NCI-H187 treated with DMSO at 0.1 percent for 48 hours (cell line): ENCODE measurements around the gene SLC5A2.
"Not testable (repeated sequence)": the region's sequence is repeated elsewhere in the genome, so short reads cannot be mapped to it uniquely, and the experiment has no call there.

Experiments used
- DNase-seq: peaks from one replicate; lab custom pipeline; 2025; lab: John Stamatoyannopoulos, UW

Gene SLC5A2

DNA sequence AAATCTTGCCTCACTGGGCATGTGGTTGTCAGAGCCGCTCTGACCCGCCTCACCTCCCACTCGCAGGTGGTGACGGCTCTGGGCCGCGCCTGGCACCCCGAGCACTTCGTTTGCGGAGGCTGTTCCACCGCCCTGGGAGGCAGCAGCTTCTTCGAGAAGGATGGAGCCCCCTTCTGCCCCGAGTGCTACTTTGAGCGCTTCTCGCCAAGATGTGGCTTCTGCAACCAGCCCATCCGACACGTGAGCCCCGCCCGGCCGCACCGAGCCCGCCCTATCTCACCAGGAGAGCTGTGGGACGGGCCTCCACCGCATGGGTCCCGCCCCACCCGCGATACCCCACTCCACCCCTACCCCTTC lies 7.0 kb upstream of the SLC5A2 start:
- no peak for DNase-seq

DNA sequence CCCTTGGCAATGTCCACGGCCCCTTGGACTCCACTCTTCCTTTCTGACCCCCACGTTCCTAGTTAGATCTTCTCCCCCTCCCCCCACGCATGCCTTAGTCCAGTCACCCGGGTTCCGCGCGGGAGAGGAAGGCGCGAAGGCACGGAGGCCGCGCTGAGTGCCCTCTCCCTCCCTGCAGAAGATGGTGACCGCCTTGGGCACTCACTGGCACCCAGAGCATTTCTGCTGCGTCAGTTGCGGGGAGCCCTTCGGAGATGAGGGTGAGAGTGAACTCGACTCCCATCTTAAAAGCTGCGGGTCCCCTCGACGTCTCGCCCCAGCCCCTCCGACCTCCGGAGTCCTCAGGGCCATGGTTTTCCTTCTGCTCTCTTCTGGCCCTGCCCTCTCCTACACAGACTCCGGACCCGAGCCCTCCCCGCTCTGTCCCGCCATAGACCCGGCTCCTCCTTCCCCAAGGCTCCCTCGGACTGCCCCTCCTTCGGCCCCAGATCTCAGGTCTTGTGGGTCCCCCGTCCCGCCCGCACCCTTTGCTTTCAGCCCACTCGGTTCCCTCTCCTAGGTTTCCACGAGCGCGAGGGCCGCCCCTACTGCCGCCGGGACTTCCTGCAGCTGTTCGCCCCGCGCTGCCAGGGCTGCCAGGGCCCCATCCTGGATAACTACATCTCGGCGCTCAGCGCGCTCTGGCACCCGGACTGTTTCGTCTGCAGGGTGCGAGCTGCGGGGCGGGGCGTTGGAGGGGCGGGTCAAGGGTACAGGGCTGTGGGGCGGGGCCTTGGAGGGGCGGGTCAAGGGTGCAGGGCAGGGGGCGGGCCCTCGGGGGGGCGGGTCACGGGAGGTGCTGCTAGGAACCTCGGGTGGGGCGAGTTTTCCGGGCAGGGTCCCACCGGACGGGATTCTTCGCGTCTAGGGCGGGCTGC lies 6.4 kb upstream of the SLC5A2 start:
- DNase-seq: no peak

DNA sequence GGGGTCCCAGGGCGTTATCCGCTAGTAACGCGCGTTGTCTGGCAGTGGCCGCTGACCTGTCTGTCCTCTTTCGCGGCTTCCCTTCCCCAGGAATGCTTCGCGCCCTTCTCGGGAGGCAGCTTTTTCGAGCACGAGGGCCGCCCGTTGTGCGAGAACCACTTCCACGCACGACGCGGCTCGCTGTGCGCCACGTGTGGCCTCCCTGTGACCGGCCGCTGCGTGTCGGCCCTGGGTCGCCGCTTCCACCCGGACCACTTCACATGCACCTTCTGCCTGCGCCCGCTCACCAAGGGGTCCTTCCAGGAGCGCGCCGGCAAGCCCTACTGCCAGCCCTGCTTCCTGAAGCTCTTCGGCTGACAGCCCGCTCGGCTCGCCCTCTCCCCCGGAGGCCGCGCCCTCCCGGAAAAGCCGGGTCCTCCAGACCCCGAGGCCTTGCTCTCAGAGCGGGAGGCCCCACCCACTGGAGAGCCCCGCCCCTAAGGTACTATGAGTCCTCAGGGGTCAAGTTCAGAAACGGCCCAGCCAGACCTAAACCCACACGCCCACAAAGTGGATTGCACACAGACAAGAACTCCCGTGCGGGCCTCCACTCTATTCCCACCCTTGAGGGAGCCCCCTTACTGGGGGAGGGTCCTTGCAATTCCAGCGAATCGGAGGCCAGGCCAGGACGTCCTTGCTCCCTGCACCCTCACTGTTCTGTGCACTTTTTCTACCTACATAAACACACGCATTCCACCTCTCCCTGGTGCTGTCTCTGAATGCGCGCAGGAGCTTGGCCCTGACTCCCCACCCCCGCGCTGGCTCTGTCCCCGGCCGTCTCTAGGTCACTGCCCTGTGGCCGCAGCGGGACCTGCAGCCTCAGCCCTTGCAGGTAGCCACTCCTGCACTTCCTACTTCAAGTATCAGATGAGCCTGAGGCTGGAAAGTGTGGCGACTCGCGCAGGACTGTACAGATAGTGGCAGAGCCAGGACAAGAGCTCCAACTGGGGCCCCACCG lies 5.4 kb upstream of the SLC5A2 start:
- no peak for DNase-seq

DNA sequence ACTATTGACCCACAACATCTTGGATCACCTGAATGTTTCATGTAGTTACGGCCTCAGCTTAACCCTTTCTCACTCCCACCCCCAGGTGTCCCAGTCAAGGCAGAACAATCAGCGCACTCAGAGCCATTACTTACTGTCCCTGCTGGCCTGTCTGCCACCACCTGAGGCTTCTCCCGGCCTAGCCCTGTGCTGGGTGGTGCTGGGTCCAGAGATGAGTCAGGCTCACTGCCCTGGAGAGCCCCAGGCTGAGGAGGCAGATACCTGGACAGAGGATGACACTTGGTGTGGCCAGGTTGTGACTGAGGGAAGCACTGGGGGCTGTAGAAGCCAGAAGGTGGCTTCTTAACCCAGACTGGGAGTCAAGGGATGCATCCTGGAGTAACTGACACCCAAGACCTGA lies 4.0 kb upstream of the SLC5A2 start:
- DNase-seq: no peak

DNA sequence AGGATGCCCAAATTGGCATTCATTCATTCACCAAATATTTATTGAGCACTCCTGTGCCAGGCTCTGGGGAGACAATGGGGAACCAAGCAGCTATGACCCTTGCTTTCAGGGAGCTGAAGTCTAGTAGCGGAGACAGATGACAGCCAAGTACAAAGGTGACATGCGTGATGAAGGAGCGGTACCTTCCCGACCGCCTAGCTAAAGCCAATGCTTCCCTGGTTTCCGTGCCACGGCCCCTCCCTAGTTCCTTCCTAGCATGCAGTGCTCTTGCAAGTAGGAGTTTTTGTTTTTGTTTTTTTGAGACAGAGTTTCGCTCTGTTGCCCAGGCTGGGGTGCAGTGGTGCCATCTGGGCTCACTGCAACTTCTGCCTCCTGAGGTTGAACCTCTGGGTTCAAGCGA lies 3.2 kb upstream of the SLC5A2 start:
- no peak for DNase-seq

DNA sequence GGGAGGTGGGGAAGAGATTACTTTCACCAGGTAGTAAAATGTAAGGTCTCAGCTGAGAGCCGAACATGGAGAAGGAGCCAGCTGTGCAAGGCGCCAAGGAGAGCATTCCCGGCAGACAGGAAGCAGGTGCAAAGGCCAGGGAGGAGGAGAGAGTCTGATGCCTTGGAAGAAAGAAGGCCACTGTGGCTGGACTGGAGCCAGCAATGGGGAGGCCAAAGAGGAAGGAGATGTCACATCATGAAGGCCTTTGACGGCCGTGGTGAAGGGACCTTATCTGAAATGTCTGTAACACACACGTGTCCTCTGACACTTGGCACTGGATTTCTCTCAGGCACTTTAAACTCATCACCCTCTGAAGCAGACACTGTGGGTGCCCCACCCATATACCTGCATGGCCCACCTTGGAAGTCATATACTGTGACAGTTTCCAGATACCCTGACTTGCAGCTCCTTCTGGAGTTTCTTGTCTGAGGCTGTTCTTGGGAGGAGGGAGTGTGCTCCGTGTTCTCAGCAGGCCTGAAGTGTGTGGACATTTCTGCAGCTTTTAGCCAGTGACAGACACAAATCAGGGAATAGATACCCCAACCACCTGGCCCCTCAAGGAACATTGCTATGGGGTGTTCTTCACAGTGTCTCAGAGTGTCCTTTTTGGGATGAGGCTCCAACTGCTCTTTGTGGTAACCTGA lies 1.9 kb upstream of the SLC5A2 start:
- DNase-seq: no peak

DNA sequence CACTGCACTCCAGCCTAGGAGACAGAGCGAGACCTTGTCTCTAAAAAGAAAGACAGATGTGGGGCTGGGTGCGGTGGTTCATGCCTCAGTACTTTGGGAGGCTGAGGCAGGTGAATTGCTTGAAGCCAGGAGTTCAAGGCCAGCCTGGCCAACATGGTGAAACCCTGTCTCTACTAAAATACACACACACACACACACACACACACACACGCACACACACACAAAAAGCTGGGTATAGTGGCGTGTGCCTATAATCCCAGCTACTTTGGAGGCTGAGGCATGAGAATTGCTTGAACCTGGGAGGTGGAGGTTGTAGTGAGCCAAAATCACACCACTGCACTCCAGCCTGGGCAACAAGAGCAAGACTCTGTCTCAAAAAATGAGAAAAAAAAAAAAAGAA lies 1.1 kb downstream of the SLC5A2 start:
- DNase-seq: not testable (repeated sequence)

DNA sequence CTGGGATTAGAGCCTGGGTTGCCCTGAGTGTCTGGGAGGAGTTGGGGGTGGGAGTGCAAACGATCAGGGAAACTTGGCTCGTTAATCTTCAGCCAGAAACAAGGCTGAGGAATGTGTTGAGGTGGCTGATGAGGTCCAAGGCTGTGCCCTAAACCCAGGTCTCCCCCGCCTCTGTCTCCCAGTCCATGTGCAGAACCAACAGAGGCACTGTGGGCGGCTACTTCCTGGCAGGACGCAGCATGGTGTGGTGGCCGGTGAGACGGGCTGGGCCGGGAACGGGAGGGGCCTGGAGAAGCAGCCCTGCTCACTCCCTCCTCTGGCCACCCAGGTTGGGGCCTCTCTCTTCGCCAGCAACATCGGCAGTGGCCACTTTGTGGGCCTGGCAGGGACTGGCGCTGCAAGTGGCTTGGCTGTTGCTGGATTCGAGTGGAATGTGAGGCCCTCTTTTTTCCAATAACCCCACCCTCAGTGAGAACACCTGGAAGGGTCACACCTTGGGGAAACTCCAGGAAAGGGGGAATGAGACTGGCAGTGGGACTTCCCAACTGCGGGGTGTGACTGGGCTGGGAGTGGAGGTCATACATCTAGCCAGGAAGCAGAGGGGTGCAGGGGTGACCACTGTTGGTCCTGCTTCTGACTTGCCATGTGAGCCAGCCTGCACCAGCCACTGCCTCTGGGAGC lies 1.7 kb downstream of the SLC5A2 start:
- DNase-seq: no peak

DNA sequence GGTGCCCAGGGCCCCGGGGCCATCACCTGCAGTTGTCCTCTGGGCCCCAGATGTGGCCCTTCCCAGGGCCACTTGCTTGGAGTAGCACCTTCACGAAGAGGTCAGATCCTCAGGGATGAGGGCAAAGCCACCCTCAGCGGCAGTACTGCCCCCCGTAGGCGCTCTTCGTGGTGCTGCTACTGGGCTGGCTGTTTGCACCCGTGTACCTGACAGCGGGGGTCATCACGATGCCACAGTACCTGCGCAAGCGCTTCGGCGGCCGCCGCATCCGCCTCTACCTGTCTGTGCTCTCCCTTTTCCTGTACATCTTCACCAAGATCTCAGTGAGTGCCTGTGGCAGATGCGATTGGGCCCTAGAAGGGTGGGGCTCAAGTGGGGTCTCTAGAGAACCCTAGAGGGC lies 2.6 kb downstream of the SLC5A2 start:
- DNase-seq: no peak

DNA sequence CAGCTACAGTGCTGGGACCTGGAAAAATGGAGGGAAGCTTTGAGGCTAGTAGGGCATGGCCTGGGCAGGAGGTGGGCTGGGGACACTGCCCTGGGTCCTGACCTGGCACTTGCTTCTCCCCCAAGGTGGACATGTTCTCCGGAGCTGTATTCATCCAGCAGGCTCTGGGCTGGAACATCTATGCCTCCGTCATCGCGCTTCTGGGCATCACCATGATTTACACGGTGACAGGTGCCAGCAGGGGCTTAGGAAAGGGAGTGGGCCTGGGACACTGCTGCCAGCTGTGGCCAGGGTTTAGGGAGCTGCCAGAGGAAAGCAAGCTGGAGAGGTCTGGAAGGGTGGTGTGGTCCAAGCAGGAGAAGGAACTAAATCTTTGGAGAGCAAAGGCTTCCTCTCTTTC lies 3.1 kb downstream of the SLC5A2 start:
- DNase-seq: no peak

DNA sequence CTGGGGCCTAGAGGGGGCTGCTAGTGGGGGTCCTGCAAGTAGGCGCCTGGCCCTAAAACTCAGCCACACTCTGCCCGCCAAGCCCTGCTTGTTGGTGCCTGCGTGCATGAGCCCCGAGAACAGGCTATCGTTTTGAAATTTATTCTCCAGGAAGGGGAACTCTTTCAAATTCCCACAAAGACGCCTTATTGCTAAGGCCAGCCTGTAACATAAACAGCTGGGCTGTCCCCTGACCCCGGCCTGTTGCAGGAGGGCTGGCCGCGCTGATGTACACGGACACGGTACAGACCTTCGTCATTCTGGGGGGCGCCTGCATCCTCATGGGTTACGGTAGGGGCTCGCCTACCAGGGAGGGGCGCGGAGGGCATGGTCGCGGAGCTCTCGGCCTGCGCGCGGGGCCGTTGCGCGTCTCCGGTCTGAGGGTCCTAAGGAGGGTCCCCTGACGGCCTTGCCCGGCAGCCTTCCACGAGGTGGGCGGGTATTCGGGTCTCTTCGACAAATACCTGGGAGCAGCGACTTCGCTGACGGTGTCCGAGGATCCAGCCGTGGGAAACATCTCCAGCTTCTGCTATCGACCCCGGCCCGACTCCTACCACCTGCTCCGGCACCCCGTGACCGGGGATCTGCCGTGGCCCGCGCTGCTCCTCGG lies 4.3 kb downstream of the SLC5A2 start:
- DNase-seq: no peak

DNA sequence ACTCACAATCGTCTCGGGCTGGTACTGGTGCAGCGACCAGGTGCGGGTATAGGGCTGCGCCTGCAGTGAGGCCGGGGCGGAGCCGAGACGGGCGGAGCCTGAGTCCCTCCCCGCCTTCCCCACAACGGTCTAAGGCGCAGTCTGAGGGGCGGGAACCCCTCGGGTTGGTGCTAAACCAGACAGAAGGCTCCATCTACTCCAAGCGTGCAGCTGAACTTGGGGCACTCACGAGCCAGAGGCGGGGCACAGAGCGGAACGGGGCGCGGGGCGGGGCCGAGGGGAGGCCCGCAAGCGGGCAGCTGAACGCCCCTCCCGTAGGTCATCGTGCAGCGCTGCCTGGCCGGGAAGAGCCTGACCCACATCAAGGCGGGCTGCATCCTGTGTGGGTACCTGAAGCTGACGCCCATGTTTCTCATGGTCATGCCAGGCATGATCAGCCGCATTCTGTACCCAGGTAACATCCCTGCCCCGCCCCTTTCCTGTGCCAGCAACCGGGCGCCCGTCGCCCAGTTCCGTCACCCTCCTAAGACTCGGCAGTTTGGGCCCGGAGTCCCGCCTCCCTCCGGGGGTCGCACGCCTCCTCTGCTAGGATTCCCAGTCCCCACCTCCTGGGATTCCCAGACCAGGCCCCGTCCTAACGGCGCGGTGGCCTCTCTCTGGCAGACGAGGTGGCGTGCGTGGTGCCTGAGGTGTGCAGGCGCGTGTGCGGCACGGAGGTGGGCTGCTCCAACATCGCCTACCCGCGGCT lies 5.0 kb downstream of the SLC5A2 start:
- no peak for DNase-seq

DNA sequence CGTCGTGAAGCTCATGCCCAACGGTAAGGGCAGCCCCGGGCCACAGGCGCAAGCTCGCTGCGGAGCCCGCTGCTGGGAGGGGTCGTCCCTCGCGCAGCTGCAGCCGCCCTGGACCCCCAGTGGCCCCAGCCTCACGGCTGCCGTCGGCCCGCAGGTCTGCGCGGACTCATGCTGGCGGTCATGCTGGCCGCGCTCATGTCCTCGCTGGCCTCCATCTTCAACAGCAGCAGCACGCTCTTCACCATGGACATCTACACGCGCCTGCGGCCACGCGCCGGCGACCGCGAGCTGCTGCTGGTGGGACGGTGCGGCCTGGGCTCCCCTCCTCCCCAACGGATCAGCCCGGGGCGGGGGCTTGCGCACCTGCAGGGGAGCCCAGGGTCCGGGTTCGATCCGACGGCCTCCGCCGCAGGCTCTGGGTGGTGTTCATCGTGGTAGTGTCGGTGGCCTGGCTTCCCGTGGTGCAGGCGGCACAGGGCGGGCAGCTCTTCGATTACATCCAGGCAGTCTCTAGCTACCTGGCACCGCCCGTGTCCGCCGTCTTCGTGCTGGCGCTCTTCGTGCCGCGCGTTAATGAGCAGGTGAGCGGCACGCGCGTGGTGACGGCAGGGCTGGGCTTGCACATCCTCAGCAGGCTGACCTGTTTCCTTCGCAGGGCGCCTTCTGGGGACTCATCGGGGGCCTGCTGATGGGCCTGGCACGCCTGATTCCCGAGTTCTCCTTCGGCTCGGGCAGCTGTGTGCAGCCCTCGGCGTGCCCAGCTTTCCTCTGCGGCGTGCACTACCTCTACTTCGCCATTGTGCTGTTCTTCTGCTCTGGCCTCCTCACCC lies 5.8 kb downstream of the SLC5A2 start:
- DNase-seq: no peak

DNA sequence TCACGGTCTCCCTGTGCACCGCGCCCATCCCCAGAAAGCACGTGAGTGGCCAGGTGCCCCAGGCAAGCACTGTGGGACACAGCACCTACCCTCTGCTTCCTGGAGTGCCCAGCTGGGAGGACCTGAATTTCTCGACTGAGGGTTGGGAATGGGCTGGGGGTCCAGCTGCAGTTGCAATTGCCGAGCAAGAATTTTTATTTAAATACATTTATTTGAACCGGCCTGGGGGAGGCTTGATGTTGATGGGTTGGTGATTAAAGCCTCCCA lies 6.3 kb downstream of the SLC5A2 start:
- no peak for DNase-seq

DNA sequence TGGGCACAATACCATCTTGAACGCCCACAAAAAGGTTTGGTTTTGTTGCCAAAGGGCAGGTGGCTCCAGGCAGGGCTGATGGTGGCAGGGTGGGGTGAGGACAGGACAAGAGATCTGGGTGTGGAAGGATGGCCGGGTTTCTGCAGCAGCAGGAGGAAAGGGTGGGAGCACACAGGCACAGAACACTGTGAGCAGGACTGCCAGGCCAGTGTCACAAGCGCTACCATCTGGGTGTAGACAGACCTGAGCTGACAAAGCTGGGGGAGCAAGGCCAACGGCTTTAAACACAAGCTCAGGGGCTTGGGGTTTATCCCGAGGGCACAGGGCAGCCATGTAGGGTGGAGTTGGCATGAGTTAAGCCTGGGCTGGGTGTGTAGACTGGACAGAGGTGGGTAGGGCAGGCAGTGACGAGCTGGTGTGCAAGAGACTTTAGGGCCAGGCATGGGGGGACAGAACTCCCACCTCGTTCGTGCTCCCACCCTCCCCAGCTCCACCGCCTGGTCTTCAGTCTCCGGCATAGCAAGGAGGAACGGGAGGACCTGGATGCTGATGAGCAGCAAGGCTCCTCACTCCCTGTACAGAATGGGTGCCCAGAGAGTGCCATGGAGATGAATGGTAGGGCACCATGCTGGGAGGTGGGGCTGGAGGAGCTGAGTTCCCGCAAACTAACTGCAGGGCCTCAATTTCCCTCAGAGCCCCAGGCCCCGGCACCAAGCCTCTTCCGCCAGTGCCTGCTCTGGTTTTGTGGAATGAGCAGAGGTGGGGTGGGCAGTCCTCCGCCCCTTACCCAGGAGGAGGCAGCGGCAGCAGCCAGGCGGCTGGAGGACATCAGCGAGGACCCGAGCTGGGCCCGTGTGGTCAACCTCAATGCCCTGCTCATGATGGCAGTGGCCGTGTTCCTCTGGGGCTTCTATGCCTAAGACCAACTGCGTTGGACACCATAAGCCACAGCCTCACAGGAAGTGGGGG lies 7.0 kb downstream of the SLC5A2 start:
- DNase-seq: no peak

DNA sequence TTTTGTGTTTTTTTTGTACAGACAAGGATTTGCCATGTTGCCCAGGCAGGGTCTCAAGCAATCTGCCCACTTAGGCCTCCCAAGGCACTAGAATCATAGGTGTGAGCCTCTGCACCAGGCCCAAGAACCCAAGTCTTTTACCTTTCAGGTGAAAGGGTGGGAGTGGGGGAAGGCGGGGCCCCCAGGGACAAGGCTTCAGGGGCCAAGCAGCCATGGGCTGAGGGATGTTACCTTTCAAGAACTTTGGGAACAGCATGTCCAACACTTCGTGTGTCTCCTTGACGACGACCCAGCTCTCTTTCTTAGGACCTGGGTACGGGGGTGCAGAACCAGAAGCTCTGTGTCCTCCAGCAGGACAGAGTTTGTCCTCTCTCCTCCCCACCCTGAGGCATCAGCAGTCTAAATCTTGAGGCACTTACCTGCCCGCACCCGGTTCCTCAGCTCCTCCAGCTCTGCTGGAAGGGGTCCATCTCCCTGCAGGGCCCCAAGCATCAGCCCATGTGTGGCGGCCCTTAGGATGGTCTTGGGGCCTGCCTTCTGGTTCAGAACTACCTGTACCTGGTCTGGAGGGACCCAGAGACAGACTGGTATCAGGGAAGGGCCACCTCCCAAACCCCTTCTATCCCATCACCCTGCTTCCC lies 9.0 kb downstream of the SLC5A2 start:
- DNase-seq: no peak

DNA sequence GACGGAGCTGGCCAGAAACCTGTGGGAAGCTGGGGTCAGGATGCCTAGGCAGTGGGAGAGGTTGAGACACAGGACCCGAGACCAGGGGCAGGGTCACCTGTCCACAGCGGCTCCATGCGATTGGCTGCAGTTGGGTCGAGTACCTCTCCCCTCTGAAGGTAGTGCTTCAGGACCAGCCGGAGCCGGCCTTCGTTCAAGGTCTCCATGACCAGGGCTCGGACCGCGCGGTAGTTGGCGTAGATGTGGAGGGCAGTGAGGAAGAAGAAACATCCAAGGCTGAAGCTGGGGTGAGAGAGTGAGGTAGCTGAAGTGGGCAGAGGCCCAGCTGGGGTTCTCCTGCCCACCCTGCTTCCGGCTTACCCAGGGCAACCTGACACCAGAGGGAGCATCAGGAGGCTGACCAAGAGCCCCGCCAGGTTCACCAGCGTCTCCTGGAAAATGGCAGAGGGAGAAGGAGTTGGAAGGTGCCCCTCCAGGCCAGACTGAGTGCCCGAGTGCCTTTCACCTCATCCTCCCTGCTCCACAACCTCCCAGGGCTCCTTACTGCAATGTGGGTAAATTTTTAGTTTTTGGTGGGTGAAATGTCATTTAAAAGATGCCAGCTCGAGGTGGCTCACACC lies 10.7 kb downstream of the SLC5A2 start:
- no peak for DNase-seq

DNA sequence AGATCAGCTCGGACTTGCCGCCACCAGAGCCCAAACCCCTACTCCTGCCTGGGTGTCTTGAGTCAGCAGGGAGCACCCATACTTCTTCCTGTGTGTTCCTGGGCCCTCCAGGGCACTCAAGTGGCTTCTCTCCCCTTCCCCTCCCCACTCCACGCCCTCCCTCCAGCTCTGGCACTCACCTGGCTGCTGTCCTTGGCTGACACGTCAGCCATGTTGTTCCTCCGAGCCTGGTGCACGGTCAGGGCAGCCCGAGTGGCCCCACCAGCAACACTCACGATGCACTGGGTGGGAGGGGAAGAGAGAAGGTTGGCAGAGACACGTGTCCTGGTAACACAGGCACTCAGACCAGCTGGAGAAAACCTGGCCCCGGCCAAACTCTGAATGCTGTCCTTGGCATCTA lies 13.7 kb downstream of the SLC5A2 start:
- no peak for DNase-seq
